ENCODE data around the gene LRRC9.

Gene LRRC9

GRCh38 chr14:60106339-60106738 is 186.4 kb downstream of the LRRC9 start:
- no peak for TF ChIP-seq JUND (IDR thresholded peaks at IDR 0.05; ENCODE audit: low read depth)
- in situ Hi-C loops (cut with HindIII; ENCODE audit: low pct_unique_long_range_greater_than_20kb, low sequenced_read_pairs), result no loop called here
- no peak for DNase-seq (ENCODE audit: low read depth in 1 of 2, low spot score in 1 of 2)

DNA sequence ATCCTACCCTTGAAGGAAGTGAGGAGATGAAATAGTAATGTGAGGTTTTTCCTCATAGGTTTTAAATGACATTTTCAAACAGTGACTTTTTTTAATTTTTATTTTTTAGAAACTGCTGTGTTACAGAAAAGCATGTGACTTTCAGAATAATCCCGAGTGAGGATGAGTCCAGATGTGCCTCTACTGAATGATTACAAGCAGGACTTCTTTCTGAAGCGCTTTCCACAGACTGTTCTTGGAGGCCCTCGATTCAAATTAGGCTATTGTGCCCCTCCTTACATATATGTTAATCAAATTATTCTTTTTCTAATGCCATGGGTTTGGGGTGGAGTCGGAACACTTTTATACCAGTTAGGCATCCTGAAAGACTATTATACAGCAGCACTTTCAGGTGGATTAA is 187.5 kb downstream of the LRRC9 start:
- TF ChIP-seq JUND (IDR thresholded peaks at IDR 0.05; ENCODE audit: low read depth), result no peak
- in situ Hi-C loops (cut with HindIII; ENCODE audit: low pct_unique_long_range_greater_than_20kb, low sequenced_read_pairs), result no loop called here
- no peak for DNase-seq (ENCODE audit: low read depth in 1 of 2, low spot score in 1 of 2)

GRCh38 chr14:60111732-60112131 is 191.8 kb downstream of the LRRC9 start:
- TF ChIP-seq JUND (IDR thresholded peaks at IDR 0.05; ENCODE audit: low read depth), result no peak
- no peak for DNase-seq (ENCODE audit: low read depth in 1 of 2, low spot score in 1 of 2)
- in situ Hi-C loops (cut with HindIII; ENCODE audit: low pct_unique_long_range_greater_than_20kb, low sequenced_read_pairs), result no loop called here

All from T47D (cell line).